HEK293 (cell line): ENCODE data around the gene C1orf122.

Experiments
- KLF1 ChIP-seq: fragments of 450-650 bp; formaldehyde crosslinking; IDR thresholded peaks from 2 replicates; pipeline ENCODE4 v1.5.1; 2016; ENCODE audit warnings: missing biosample characterization, missing genetic modification characterization
- WT1 ChIP-seq: fragments of 450-650 bp; formaldehyde crosslinking; IDR thresholded peaks from 2 replicates; pipeline ENCODE4 v1.5.1; 2016; ENCODE audit warnings: missing biosample characterization, missing genetic modification characterization
- ZFP37 ChIP-seq: fragments of 450-650 bp; formaldehyde crosslinking; IDR thresholded peaks from 2 replicates; pipeline ENCODE4 v1.5.1; 2016; ENCODE audit warnings: missing biosample characterization, missing genetic modification characterization
- ZNF121 ChIP-seq: fragments of 450-650 bp; formaldehyde crosslinking; IDR thresholded peaks from 2 replicates; pipeline ENCODE4 v1.5.1; 2016; ENCODE audit warnings: missing biosample characterization, missing genetic modification characterization
- ZNF585B ChIP-seq: fragments of 450-650 bp; formaldehyde crosslinking; IDR thresholded peaks from 2 replicates; pipeline ENCODE4 v1.5.1; 2016; ENCODE audit warnings: missing biosample characterization, missing genetic modification characterization
- ZNF596 ChIP-seq: fragments of 450-650 bp; IDR thresholded peaks from 2 replicates; pipeline ENCODE4 v1.5.0; 2018; ENCODE audit warnings: missing biosample characterization, mild to moderate bottlenecking, missing genetic modification characterization, moderate library complexity
- ZNF660 ChIP-seq: fragments of 450-650 bp; IDR thresholded peaks from 2 replicates; pipeline ENCODE4 v1.5.1; 2018; ENCODE audit warnings: missing biosample characterization, mild to moderate bottlenecking, missing genetic modification characterization
- ZNF707 ChIP-seq: fragments of 450-650 bp; formaldehyde crosslinking; IDR thresholded peaks from 2 replicates; pipeline ENCODE4 v1.5.1; 2016; ENCODE audit warnings: missing biosample characterization, missing genetic modification characterization
- TF ChIP-seq, protein P1 (sequence below): fragments of 450-650 bp; formaldehyde crosslinking; IDR thresholded peaks from 2 replicates; pipeline ENCODE4 v1.5.1; 2016; ENCODE audit warnings: missing biosample characterization, missing genetic modification characterization
- TF ChIP-seq, protein P2 (sequence below): fragments of 450-650 bp; formaldehyde crosslinking; IDR thresholded peaks from 2 replicates; pipeline ENCODE4 v1.5.1; 2016; ENCODE audit warnings: missing biosample characterization, missing genetic modification characterization
- TF ChIP-seq, protein P3 (sequence below): fragments of 450-650 bp; formaldehyde crosslinking; IDR thresholded peaks from 2 replicates; pipeline ENCODE4 v1.5.1; 2017; ENCODE audit warnings: missing biosample characterization, mild to moderate bottlenecking, missing genetic modification characterization, moderate library complexity
- TF ChIP-seq, protein P4 (sequence below): fragments of 450-650 bp; formaldehyde crosslinking; IDR thresholded peaks from 2 replicates; pipeline ENCODE4 v1.5.1; 2016; ENCODE audit warnings: missing biosample characterization, missing genetic modification characterization
- TF ChIP-seq, protein P5 (sequence below): fragments of 450-650 bp; formaldehyde crosslinking; IDR thresholded peaks from 2 replicates; pipeline ENCODE4 v1.5.1; 2016; ENCODE audit warnings: missing biosample characterization, missing genetic modification characterization, low read depth
- TF ChIP-seq, protein P6 (sequence below): fragments of 450-650 bp; formaldehyde crosslinking; IDR thresholded peaks from 2 replicates; pipeline ENCODE4 v1.5.1; 2016; ENCODE audit warnings: missing biosample characterization, missing genetic modification characterization

DNA sequence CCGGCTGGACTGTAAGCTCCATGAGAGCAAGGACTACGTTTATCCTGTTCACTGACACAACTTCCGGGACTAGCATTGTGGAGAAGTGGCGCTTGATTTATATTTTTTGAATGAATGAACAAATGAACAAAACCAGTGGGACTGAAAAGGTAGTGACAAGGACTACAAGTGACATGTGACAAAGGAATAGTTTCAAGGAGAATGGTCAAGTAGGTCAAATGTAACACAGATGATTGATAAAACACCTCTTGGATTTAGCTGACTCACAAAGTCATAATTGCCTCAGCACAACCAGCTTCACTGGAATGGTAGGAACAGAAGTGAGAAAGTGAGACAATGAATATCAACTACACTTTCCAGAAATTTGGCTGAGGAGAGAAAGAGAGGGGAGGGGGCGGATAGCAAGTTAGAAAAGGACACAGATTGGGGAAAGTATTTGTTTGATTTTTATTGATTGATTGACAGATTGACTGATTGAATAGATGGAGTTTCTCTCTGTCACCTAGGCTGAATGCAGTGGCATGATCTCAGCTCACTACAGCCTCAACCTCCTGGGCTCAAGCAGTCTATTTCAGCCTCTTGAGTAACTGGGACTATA, 37.6 kb downstream of the C1orf122 start:
- TF ChIP-seq, protein P1, sequence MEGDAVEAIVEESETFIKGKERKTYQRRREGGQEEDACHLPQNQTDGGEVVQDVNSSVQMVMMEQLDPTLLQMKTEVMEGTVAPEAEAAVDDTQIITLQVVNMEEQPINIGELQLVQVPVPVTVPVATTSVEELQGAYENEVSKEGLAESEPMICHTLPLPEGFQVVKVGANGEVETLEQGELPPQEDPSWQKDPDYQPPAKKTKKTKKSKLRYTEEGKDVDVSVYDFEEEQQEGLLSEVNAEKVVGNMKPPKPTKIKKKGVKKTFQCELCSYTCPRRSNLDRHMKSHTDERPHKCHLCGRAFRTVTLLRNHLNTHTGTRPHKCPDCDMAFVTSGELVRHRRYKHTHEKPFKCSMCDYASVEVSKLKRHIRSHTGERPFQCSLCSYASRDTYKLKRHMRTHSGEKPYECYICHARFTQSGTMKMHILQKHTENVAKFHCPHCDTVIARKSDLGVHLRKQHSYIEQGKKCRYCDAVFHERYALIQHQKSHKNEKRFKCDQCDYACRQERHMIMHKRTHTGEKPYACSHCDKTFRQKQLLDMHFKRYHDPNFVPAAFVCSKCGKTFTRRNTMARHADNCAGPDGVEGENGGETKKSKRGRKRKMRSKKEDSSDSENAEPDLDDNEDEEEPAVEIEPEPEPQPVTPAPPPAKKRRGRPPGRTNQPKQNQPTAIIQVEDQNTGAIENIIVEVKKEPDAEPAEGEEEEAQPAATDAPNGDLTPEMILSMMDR (tag by site-specific recombination), result no peak
- no peak for TF ChIP-seq WT1 (tag by site-specific recombination)
- no peak for TF ChIP-seq ZNF660 (tag by site-specific recombination)
- TF ChIP-seq ZNF707, result no peak
- TF ChIP-seq, protein P2, sequence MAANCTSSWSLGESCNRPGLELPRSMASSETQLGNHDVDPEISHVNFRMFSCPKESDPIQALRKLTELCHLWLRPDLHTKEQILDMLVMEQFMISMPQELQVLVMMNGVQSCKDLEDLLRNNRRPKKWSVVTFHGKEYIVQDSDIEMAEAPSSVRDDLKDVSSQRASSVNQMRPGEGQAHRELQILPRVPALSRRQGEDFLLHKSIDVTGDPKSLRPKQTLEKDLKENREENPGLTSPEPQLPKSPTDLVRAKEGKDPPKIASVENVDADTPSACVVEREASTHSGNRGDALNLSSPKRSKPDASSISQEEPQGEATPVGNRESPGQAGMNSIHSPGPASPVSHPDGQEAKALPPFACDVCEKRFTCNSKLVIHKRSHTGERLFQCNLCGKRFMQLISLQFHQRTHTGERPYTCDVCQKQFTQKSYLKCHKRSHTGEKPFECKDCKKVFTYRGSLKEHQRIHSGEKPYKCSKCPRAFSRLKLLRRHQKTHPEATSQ (tag by site-specific recombination), result no peak
- TF ChIP-seq KLF1 (tag by site-specific recombination), result no peak
- TF ChIP-seq ZNF596 (tag by site-specific recombination), result no peak
- no peak for TF ChIP-seq ZNF585B (tag by site-specific recombination)
- no peak for TF ChIP-seq ZFP37 (tag by site-specific recombination)
- TF ChIP-seq, protein P3, sequence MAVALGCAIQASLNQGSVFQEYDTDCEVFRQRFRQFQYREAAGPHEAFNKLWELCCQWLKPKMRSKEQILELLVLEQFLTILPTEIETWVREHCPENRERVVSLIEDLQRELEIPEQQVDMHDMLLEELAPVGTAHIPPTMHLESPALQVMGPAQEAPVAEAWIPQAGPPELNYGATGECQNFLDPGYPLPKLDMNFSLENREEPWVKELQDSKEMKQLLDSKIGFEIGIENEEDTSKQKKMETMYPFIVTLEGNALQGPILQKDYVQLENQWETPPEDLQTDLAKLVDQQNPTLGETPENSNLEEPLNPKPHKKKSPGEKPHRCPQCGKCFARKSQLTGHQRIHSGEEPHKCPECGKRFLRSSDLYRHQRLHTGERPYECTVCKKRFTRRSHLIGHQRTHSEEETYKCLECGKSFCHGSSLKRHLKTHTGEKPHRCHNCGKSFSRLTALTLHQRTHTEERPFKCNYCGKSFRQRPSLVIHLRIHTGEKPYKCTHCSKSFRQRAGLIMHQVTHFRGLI (tag by site-specific recombination), result no peak
- no peak for TF ChIP-seq ZNF121 (tag by site-specific recombination)
- TF ChIP-seq, protein P4, sequence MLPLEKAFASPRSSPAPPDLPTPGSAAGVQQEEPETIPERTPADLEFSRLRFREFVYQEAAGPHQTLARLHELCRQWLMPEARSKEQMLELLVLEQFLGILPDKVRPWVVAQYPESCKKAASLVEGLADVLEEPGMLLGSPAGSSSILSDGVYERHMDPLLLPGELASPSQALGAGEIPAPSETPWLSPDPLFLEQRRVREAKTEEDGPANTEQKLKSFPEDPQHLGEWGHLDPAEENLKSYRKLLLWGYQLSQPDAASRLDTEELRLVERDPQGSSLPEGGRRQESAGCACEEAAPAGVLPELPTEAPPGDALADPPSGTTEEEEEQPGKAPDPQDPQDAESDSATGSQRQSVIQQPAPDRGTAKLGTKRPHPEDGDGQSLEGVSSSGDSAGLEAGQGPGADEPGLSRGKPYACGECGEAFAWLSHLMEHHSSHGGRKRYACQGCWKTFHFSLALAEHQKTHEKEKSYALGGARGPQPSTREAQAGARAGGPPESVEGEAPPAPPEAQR, result no peak
- TF ChIP-seq, protein P5, sequence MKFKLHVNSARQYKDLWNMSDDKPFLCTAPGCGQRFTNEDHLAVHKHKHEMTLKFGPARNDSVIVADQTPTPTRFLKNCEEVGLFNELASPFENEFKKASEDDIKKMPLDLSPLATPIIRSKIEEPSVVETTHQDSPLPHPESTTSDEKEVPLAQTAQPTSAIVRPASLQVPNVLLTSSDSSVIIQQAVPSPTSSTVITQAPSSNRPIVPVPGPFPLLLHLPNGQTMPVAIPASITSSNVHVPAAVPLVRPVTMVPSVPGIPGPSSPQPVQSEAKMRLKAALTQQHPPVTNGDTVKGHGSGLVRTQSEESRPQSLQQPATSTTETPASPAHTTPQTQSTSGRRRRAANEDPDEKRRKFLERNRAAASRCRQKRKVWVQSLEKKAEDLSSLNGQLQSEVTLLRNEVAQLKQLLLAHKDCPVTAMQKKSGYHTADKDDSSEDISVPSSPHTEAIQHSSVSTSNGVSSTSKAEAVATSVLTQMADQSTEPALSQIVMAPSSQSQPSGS, result no peak
- TF ChIP-seq, protein P6, sequence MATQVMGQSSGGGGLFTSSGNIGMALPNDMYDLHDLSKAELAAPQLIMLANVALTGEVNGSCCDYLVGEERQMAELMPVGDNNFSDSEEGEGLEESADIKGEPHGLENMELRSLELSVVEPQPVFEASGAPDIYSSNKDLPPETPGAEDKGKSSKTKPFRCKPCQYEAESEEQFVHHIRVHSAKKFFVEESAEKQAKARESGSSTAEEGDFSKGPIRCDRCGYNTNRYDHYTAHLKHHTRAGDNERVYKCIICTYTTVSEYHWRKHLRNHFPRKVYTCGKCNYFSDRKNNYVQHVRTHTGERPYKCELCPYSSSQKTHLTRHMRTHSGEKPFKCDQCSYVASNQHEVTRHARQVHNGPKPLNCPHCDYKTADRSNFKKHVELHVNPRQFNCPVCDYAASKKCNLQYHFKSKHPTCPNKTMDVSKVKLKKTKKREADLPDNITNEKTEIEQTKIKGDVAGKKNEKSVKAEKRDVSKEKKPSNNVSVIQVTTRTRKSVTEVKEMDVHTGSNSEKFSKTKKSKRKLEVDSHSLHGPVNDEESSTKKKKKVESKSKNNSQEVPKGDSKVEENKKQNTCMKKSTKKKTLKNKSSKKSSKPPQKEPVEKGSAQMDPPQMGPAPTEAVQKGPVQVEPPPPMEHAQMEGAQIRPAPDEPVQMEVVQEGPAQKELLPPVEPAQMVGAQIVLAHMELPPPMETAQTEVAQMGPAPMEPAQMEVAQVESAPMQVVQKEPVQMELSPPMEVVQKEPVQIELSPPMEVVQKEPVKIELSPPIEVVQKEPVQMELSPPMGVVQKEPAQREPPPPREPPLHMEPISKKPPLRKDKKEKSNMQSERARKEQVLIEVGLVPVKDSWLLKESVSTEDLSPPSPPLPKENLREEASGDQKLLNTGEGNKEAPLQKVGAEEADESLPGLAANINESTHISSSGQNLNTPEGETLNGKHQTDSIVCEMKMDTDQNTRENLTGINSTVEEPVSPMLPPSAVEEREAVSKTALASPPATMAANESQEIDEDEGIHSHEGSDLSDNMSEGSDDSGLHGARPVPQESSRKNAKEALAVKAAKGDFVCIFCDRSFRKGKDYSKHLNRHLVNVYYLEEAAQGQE (tag by site-specific recombination), result no peak
